CD4-positive, CD25-positive, alpha-beta regulatory T cell (primary cell): ENCODE measurements around the gene WRAP53. TPM values are rescaled to one million over a fixed set of nuclear protein-coding genes. Genes with fewer than 3 reads are reported as not detected.

ENCODE experiments used
- ATAC-seq, 2 donors: fragments of 150-1000 bp; cut with Tn5 transposase; one replicate each; pipeline ENCODE4 v1.10.0; 2021; ENCODE audit warnings: low read depth in 2 of 2, moderate number of reproducible peaks in 2 of 2, moderate library complexity in 1 of 2
- DNase-seq, 3 donors: peaks; one replicate each; pipeline versions ENCODE4 v3.0.0 to v3.0.0-alpha.2; 2012 to 2022; ENCODE audit warnings: mixed read lengths in 1 of 3
- H3K27ac ChIP-seq: one replicate; pipeline ENCODE4 v1.7.0; 2013; ENCODE audit warnings: mild to moderate bottlenecking, low read length; ENCODE audit not compliant: insufficient read depth, poor library complexity, severe bottlenecking
- H3K27me3 ChIP-seq: one replicate; pipeline ENCODE4 v1.7.0; 2013; ENCODE audit warnings: low read length; ENCODE audit not compliant: control insufficient read depth, insufficient read depth
- H3K36me3 ChIP-seq: one replicate; pipeline ENCODE4 v1.7.0; 2013; ENCODE audit warnings: mild to moderate bottlenecking, low read length, moderate library complexity; ENCODE audit not compliant: control insufficient read depth, insufficient read depth
- H3K4me1 ChIP-seq: 2 replicates; pipeline ENCODE4 v1.7.0; 2013; ENCODE audit warnings: mild to moderate bottlenecking, low read length; ENCODE audit not compliant: insufficient read depth, control insufficient read depth, poor library complexity, severe bottlenecking
- H3K4me3 ChIP-seq: one replicate; pipeline ENCODE4 v1.7.0; 2013; ENCODE audit warnings: low read depth, mild to moderate bottlenecking, low read length, moderate library complexity
- H3K9me3 ChIP-seq, 2 experiments: 1 replicate in 1 of 2; 2 replicates in 1 of 2; pipeline ENCODE4 v1.7.0; 2013; ENCODE audit warnings: low read length in 2 of 2, mild to moderate bottlenecking in 1 of 2, moderate library complexity in 1 of 2; ENCODE audit not compliant: control insufficient read depth in 2 of 2
- H3K27ac Mint-ChIP-seq, 3 donors: one replicate each; pipeline ENCODE4 v1.8.0; 2020 to 2022; ENCODE audit warnings: mild to moderate bottlenecking in 3 of 3, mixed read lengths in 3 of 3, moderate library complexity in 2 of 3
- H3K27me3 Mint-ChIP-seq: one replicate; pipeline ENCODE4 v1.8.0; 2022; ENCODE audit warnings: mild to moderate bottlenecking, mixed read lengths
- H3K36me3 Mint-ChIP-seq: one replicate; pipeline ENCODE4 v1.8.0; 2020; ENCODE audit warnings: mixed read lengths
- H3K4me1 Mint-ChIP-seq, 4 donors: one replicate each; pipeline ENCODE4 v1.8.0; 2020 to 2022; ENCODE audit warnings: mixed read lengths in 4 of 4, mild to moderate bottlenecking in 1 of 4
- H3K4me3 Mint-ChIP-seq, 4 donors: one replicate each; pipeline ENCODE4 v1.8.0; 2020 to 2022; ENCODE audit warnings: mild to moderate bottlenecking in 4 of 4, mixed read lengths in 4 of 4, moderate library complexity in 3 of 4
- H3K9me3 Mint-ChIP-seq, 7 donors: one replicate each; pipeline ENCODE4 v1.8.0; 2020 to 2022; ENCODE audit warnings: mixed read lengths in 7 of 7, mild to moderate bottlenecking in 3 of 7, moderate library complexity in 2 of 7
- polyA plus RNA-seq, 4 donors: library from polyadenylated mRNA; unstranded; fragments of 300-500 nt; fragmentation: Illumina TruSeq; gene quantifications; one replicate each; pipeline ENCODE4 v1.2.3, GENCODE V29; 2021
- total RNA-seq: library from RNA; stranded (reverse); gene quantifications from one replicate; pipeline ENCODE4 v1.2.3, GENCODE V29; 2022

The WRAP53 gene
- total and polyA plus RNA-seq, 5 donors from 2014 or later, result 7.9 to 16.4 (median 11.3) TPM

GRCh38 chr17:7700510-7700909 lies 12.2 kb downstream of the WRAP53 start:
- Histone ChIP-seq H3K4me3 (no peak overlapping the region), H3K4me1 (peaks cover 14% of the 10 kb centered on the region), H3K9me3 (no peaks in the 10 kb centered on the region), H3K27ac (no peak overlapping the region), H3K27me3 (no peaks in the 10 kb centered on the region), H3K36me3 (peaks cover 19% of the 10 kb centered on the region)
- H3K27ac Mint-ChIP-seq, result no peak overlapping the region
- peaks cover 21% of the 10 kb centered on the region for H3K27me3 Mint-ChIP-seq
- no peaks in the 10 kb centered on the region for H3K9me3 Mint-ChIP-seq
- H3K4me1 Mint-ChIP-seq, result peaks cover 0 to 15% (median 3%) of the 10 kb centered on the region in 4 donors
- DNase-seq, result no peak
- peak overlapping the region in 1 of 4 donors; percentile 65 for H3K4me3 Mint-ChIP-seq
- ATAC-seq, result no peak
- H3K36me3 Mint-ChIP-seq, result peaks cover 33% of the 10 kb centered on the region

GRCh38 chr17:7701681-7702080 lies 13.4 kb downstream of the WRAP53 start:
- DNase-seq (no peak), ATAC-seq (no peak)
- Mint-ChIP-seq H3K27me3 (peaks cover 32% of the 10 kb centered on the region), H3K4me1 (peaks cover 0 to 24% (median 5%) of the 10 kb centered on the region in 4 donors), H3K9me3 (no peaks in the 10 kb centered on the region), H3K4me3 (no peak overlapping the region), H3K36me3 (peaks cover 24% of the 10 kb centered on the region), H3K27ac (no peak overlapping the region)
- peaks cover 14% of the 10 kb centered on the region for H3K4me1 ChIP-seq
- peaks cover 15% of the 10 kb centered on the region for H3K36me3 ChIP-seq
- H3K9me3 ChIP-seq, result no peaks in the 10 kb centered on the region
- H3K27me3 ChIP-seq, result peaks cover 4% of the 10 kb centered on the region
- no peak overlapping the region for H3K4me3 ChIP-seq
- no peak overlapping the region for H3K27ac ChIP-seq

- H3K9me3 Mint-ChIP-seq, result no peaks in the 10 kb centered on the region
- ATAC-seq (no peak), DNase-seq (no peak)
- H3K4me1 ChIP-seq, result peaks cover 14% of the 10 kb centered on the region
- no peak overlapping the region for H3K4me3 ChIP-seq
- H3K27me3 ChIP-seq, result peaks cover 4% of the 10 kb centered on the region
- no peak overlapping the region for H3K27ac Mint-ChIP-seq
- H3K4me3 Mint-ChIP-seq, result no peak overlapping the region
- H3K4me1 Mint-ChIP-seq, result peaks cover 0 to 26% (median 5%) of the 10 kb centered on the region in 4 donors
- H3K36me3 ChIP-seq, result peaks cover 15% of the 10 kb centered on the region
- no peak overlapping the region for H3K27ac ChIP-seq
- peaks cover 19% of the 10 kb centered on the region for H3K36me3 Mint-ChIP-seq
- H3K9me3 ChIP-seq, result no peaks in the 10 kb centered on the region
- peaks cover 36% of the 10 kb centered on the region for H3K27me3 Mint-ChIP-seq
Measured at GRCh38 chr17:7702776-7703175, 14.5 kb downstream of the WRAP53 start.

GRCh38 chr17:7703584-7704479 lies 15.6 kb downstream of the WRAP53 start:
- no peak overlapping the region for H3K27ac ChIP-seq
- Mint-ChIP-seq H3K4me1 (peaks cover 0 to 26% (median 5%) of the 10 kb centered on the region in 4 donors), H3K9me3 (peaks cover 0 to 3% (median 0%) of the 10 kb centered on the region in 7 donors), H3K27me3 (peaks cover 36% of the 10 kb centered on the region), H3K4me3 (peak overlapping the region in 3 of 4 donors; percentile 27 to 67 (median 48)), H3K36me3 (peaks cover 14% of the 10 kb centered on the region), H3K27ac (no peak overlapping the region)
- peaks cover 14% of the 10 kb centered on the region for H3K4me1 ChIP-seq
- ATAC-seq (no peak), DNase-seq (no peak)
- peaks cover 4% of the 10 kb centered on the region for H3K27me3 ChIP-seq
- no peak overlapping the region for H3K4me3 ChIP-seq
- H3K36me3 ChIP-seq, result peaks cover 15% of the 10 kb centered on the region
- no peaks in the 10 kb centered on the region for H3K9me3 ChIP-seq

GRCh38 chr17:7704601-7705268 lies 16.5 kb downstream of the WRAP53 start, which contains the start of gene EFNB3:
Gene EFNB3 (plus strand): TSS chr17:7705202. CDS start chr17:7705599, 397 bp downstream.
- no peak for DNase-seq
- Mint-ChIP-seq H3K36me3 (peaks cover 14% of the 10 kb centered on the region), H3K9me3 (peaks cover 0 to 3% (median 0%) of the 10 kb centered on the region in 7 donors), H3K4me1 (peaks cover 0 to 26% (median 5%) of the 10 kb centered on the region in 4 donors), H3K27ac (peak within 1 kb of the TSS in 1 of 3 donors; percentile 3), H3K4me3 (peak within 1 kb of the TSS in 3 of 4 donors; percentile 67 to 83 (median 68)), H3K27me3 (peaks cover 41% of the 10 kb centered on the region)
- H3K4me1 ChIP-seq, result peaks cover 14% of the 10 kb centered on the region
- no peak within 1 kb of the TSS for H3K27ac ChIP-seq
- peaks cover 15% of the 10 kb centered on the region for H3K36me3 ChIP-seq
- H3K9me3 ChIP-seq, result no peaks in the 10 kb centered on the region
- ATAC-seq, result no peak
- H3K4me3 ChIP-seq, result no peak within 1 kb of the TSS
- peaks cover 4% of the 10 kb centered on the region for H3K27me3 ChIP-seq

DNA sequence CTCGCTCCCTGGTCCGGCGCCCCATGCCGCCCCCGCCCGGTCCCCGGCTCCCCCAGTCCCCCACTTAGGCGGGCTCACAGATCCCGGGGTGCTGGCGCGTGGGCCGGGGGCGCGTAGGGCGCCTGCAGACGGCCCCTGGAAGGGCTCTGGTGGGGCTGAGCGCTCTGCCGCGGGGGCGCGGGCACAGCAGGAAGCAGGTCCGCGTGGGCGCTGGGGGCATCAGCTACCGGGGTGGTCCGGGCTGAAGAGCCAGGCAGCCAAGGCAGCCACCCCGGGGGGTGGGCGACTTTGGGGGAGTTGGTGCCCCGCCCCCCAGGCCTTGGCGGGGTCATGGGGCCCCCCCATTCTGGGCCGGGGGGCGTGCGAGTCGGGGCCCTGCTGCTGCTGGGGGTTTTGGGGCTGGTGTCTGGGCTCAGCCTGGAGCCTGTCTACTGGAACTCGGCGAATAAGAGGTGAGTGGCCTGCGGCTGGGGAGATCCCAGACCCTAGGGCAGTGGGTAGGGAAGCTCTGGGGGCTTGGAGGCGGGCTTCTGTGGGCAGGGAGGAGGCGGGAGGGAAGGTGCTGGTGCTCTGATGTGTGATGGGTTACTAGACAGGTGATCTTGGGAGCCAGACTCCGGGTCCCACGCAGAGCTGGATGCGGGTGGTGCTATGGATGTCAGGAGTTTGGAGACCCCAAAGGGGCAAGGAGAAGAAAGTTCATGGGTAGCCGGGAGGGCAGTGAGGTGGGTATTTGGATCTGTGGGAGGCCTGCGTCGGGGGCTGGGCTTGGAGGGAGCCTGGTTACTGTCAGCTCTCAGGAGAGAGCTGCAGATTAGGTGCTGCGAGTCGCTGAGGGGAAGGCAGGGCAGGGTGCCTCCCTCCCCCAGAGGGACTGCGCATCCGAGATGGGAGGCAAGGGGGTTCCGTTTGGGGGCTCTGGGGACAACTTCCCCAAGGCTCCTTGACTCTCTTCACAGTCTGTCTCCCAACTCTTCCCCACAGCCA lies 17.3 kb downstream of the WRAP53 start:
- Histone ChIP-seq H3K27ac (no peak overlapping the region), H3K9me3 (no peaks in the 10 kb centered on the region), H3K4me3 (no peak overlapping the region), H3K27me3 (peaks cover 4% of the 10 kb centered on the region), H3K36me3 (peaks cover 13% of the 10 kb centered on the region), H3K4me1 (peaks cover 14% of the 10 kb centered on the region)
- Mint-ChIP-seq H3K9me3 (peaks cover 0 to 5% (median 0%) of the 10 kb centered on the region in 7 donors), H3K27me3 (peaks cover 42% of the 10 kb centered on the region), H3K4me3 (peak overlapping the region in 3 of 4 donors; percentile 57 to 68 (median 63)), H3K36me3 (peaks cover 13% of the 10 kb centered on the region), H3K27ac (peak overlapping the region in 1 of 3 donors; percentile 3), H3K4me1 (peaks cover 0 to 32% (median 8%) of the 10 kb centered on the region in 4 donors)
- DNase-seq, result no peak
- ATAC-seq, result peak in 1 of 2 donors; percentile 28
